HEK293 (cell line): Measurements from ENCODE around the gene DNMT3B.

ENCODE experiments used
- CTCF ChIA-PET: fragments of 350-600 bp; formaldehyde crosslinking; extraction: SDS; loops from one replicate; lab custom pipeline; 2021; ENCODE audit warnings: antibody characterized with exemption; lab: Yijun Ruan, JAX
- POLR2A ChIA-PET: fragments of 300-600 bp; formaldehyde crosslinking; extraction: SDS; loops from one replicate; lab custom pipeline; 2020; ENCODE audit warnings: antibody characterized with exemption, inconsistent platforms; lab: Yijun Ruan, JAX
- H3K27ac ChIP-seq: fragments of 200-500 bp; sonication (Bioruptor generic); 2 replicates; pipeline ENCODE4 v1.5.1; 2014; ENCODE audit warnings: low read depth, low read length, control low read depth, inconsistent platforms; ENCODE audit errors: extremely low read depth
- H3K36me3 ChIP-seq, 2 experiments: fragments of 200-500 bp in 1 of 2; sonication (Bioruptor generic) in 1 of 2; 1 replicate in 1 of 2; 2 replicates in 1 of 2; pipeline ENCODE4 v1.5.1; 2014 to 2017; ENCODE audit warnings: inconsistent platforms in 2 of 2, low read length in 2 of 2; ENCODE audit not compliant: control insufficient read depth in 2 of 2, insufficient read depth in 1 of 2
- H3K4me1 ChIP-seq: fragments of 200-500 bp; sonication (Bioruptor generic); 2 replicates; pipeline ENCODE4 v1.5.1; 2014; ENCODE audit warnings: mild to moderate bottlenecking, low read length, inconsistent platforms; ENCODE audit not compliant: control insufficient read depth, insufficient read depth
- H3K4me3 ChIP-seq: 2 replicates; pipeline ENCODE4 v1.5.1; 2011; ENCODE audit warnings: low read depth, mild to moderate bottlenecking, control low read depth, low read length, moderate library complexity
- H3K9me3 ChIP-seq: fragments of 200-500 bp; sonication (Bioruptor generic); 2 replicates; pipeline ENCODE4 v1.5.1; 2014; ENCODE audit warnings: low read depth, low read length, inconsistent platforms; ENCODE audit not compliant: control insufficient read depth, insufficient read depth
- ATF2 ChIP-seq: fragments of 450-650 bp; formaldehyde crosslinking; IDR thresholded peaks from 2 replicates; pipeline ENCODE4 v1.5.1; 2016; ENCODE audit warnings: missing biosample characterization, missing genetic modification characterization, low read depth
- GFI1B ChIP-seq: fragments of 450-650 bp; formaldehyde crosslinking; IDR thresholded peaks from 2 replicates; pipeline ENCODE4 v1.5.1; 2016; ENCODE audit warnings: missing biosample characterization, missing genetic modification characterization
- HOXC10 ChIP-seq: sonication (generic); formaldehyde crosslinking; IDR thresholded peaks from 2 replicates; pipeline ENCODE4 v1.8.1; 2023; ENCODE audit warnings: mild to moderate bottlenecking, missing genetic modification reagents
- HOXD13 ChIP-seq: sonication (generic); formaldehyde crosslinking; IDR thresholded peaks from 2 replicates; pipeline ENCODE4 v1.8.0; 2022; ENCODE audit warnings: missing genetic modification reagents, borderline replicate concordance
- KLF8 ChIP-seq: fragments of 450-650 bp; formaldehyde crosslinking; IDR thresholded peaks from 2 replicates; pipeline ENCODE4 v1.5.1; 2016; ENCODE audit warnings: missing biosample characterization, missing genetic modification characterization
- MZF1 ChIP-seq: fragments of 450-650 bp; formaldehyde crosslinking; IDR thresholded peaks from 2 replicates; pipeline ENCODE4 v1.5.1; 2017; ENCODE audit warnings: missing biosample characterization, missing genetic modification characterization, borderline replicate concordance
- PRDM6 ChIP-seq: fragments of 450-650 bp; formaldehyde crosslinking; IDR thresholded peaks from 2 replicates; pipeline ENCODE4 v1.5.1; 2017; ENCODE audit warnings: missing biosample characterization, missing genetic modification characterization
- SCRT1 ChIP-seq: fragments of 450-650 bp; formaldehyde crosslinking; IDR thresholded peaks from 2 replicates; pipeline ENCODE4 v1.5.1; 2016; ENCODE audit warnings: missing biosample characterization, missing genetic modification characterization, borderline replicate concordance
- SCRT2 ChIP-seq: fragments of 450-650 bp; formaldehyde crosslinking; IDR thresholded peaks from 2 replicates; pipeline ENCODE4 v1.5.1; 2016; ENCODE audit warnings: missing biosample characterization, missing genetic modification characterization
- SP7 ChIP-seq: fragments of 450-650 bp; formaldehyde crosslinking; IDR thresholded peaks from 2 replicates; pipeline ENCODE4 v1.5.1; 2016; ENCODE audit warnings: missing biosample characterization, missing genetic modification characterization
- ZBTB6 ChIP-seq: fragments of 450-650 bp; formaldehyde crosslinking; IDR thresholded peaks from 2 replicates; pipeline ENCODE4 v1.5.1; 2017; ENCODE audit warnings: missing biosample characterization, missing genetic modification characterization
- ZBTB7A ChIP-seq: fragments of 450-650 bp; formaldehyde crosslinking; IDR thresholded peaks from 2 replicates; pipeline ENCODE4 v1.5.1; 2016; ENCODE audit warnings: low read depth, missing biosample characterization, missing genetic modification characterization
- ZFP41 ChIP-seq: fragments of 450-650 bp; formaldehyde crosslinking; IDR thresholded peaks from 2 replicates; pipeline ENCODE4 v1.5.1; 2016; ENCODE audit warnings: missing biosample characterization, missing genetic modification characterization, borderline replicate concordance
- ZNF112 ChIP-seq: fragments of 450-650 bp; formaldehyde crosslinking; IDR thresholded peaks from 2 replicates; pipeline ENCODE4 v1.5.0; 2017; ENCODE audit warnings: missing biosample characterization, missing genetic modification characterization
- ZNF133 ChIP-seq: fragments of 450-650 bp; formaldehyde crosslinking; IDR thresholded peaks from 2 replicates; pipeline ENCODE4 v1.5.1; 2016; ENCODE audit warnings: missing biosample characterization, missing genetic modification characterization
- ZNF2 ChIP-seq: fragments of 450-650 bp; formaldehyde crosslinking; IDR thresholded peaks from 2 replicates; pipeline ENCODE4 v1.5.1; 2016; ENCODE audit warnings: missing biosample characterization, missing genetic modification characterization
- ZNF221 ChIP-seq: fragments of 450-650 bp; formaldehyde crosslinking; IDR thresholded peaks from 2 replicates; pipeline ENCODE4 v1.5.1; 2017; ENCODE audit warnings: missing biosample characterization, missing genetic modification characterization, borderline replicate concordance
- ZNF311 ChIP-seq: fragments of 450-650 bp; formaldehyde crosslinking; IDR thresholded peaks from 2 replicates; pipeline ENCODE4 v1.5.1; 2017; ENCODE audit warnings: missing biosample characterization, missing genetic modification characterization, borderline replicate concordance
- ZNF433 ChIP-seq: fragments of 450-650 bp; formaldehyde crosslinking; IDR thresholded peaks from 2 replicates; pipeline ENCODE4 v1.5.1; 2016; ENCODE audit warnings: missing biosample characterization, missing genetic modification characterization, low read depth
- ZNF48 ChIP-seq: fragments of 450-650 bp; formaldehyde crosslinking; IDR thresholded peaks from 2 replicates; pipeline ENCODE4 v1.5.1; 2016; ENCODE audit warnings: missing biosample characterization, missing genetic modification characterization
- ZNF530 ChIP-seq: fragments of 450-650 bp; formaldehyde crosslinking; IDR thresholded peaks from 2 replicates; pipeline ENCODE4 v1.5.1; 2016; ENCODE audit warnings: low read depth, missing biosample characterization, missing genetic modification characterization
- ZNF600 ChIP-seq: fragments of 450-650 bp; formaldehyde crosslinking; IDR thresholded peaks from 2 replicates; pipeline ENCODE4 v1.5.1; 2016; ENCODE audit warnings: missing biosample characterization, missing genetic modification characterization
- ZNF621 ChIP-seq: fragments of 450-650 bp; formaldehyde crosslinking; IDR thresholded peaks from 2 replicates; pipeline ENCODE4 v1.5.1; 2017; ENCODE audit warnings: missing biosample characterization, missing genetic modification characterization
- ZNF624 ChIP-seq: fragments of 450-650 bp; formaldehyde crosslinking; IDR thresholded peaks from 2 replicates; pipeline ENCODE4 v1.5.1; 2017; ENCODE audit warnings: missing biosample characterization, missing genetic modification characterization
- ZNF639 ChIP-seq: fragments of 450-650 bp; formaldehyde crosslinking; IDR thresholded peaks from 2 replicates; pipeline ENCODE4 v1.5.1; 2016; ENCODE audit warnings: missing biosample characterization, missing genetic modification characterization
- ZNF645 ChIP-seq: fragments of 450-650 bp; formaldehyde crosslinking; IDR thresholded peaks from 2 replicates; pipeline ENCODE4; 2016; ENCODE audit warnings: missing biosample characterization, missing genetic modification characterization
- ZNF704 ChIP-seq: fragments of 450-650 bp; formaldehyde crosslinking; IDR thresholded peaks from 2 replicates; pipeline ENCODE4 v1.5.1; 2016; ENCODE audit warnings: missing biosample characterization, missing genetic modification characterization
- ZNF777 ChIP-seq: fragments of 450-650 bp; formaldehyde crosslinking; IDR thresholded peaks from 2 replicates; pipeline ENCODE4 v1.5.1; 2017; ENCODE audit warnings: missing biosample characterization, missing genetic modification characterization, borderline replicate concordance
- ZSCAN4 ChIP-seq: fragments of 450-650 bp; formaldehyde crosslinking; IDR thresholded peaks from 2 replicates; pipeline ENCODE4 v1.5.1; 2017; ENCODE audit warnings: missing biosample characterization, missing genetic modification characterization

Gene DNMT3B

GRCh38 chr20:32772046-32772445, 9.9 kb downstream of the DNMT3B start:
- Histone ChIP-seq H3K9me3 (no peaks in the 10 kb centered on the region), H3K4me1 (peaks cover 3% of the 10 kb centered on the region; the same call in 1 of the 2 replicates), H3K4me3 (no peak overlapping the region)
- TF ChIP-seq PRDM6, result no peak
- peak; percentile 75 for TF ChIP-seq SCRT2 (tag by site-specific recombination)
- no peak for TF ChIP-seq ZNF2 (tag by site-specific recombination)
- no peak for TF ChIP-seq ZFP41
- TF ChIP-seq ZNF639 (tag by site-specific recombination), result no peak
- TF ChIP-seq ZNF530 (tag by site-specific recombination), result no peak
- TF ChIP-seq KLF8 (tag by site-specific recombination), result no peak
- TF ChIP-seq ZNF221 (tag by site-specific recombination), result no peak
- TF ChIP-seq MZF1 (tag by site-specific recombination), result no peak
- TF ChIP-seq ZBTB7A, result no peak
- TF ChIP-seq ZNF133 (tag by site-specific recombination), result no peak
- no peak for TF ChIP-seq ZNF621
- peak; percentile 38; the same call in 1 of the 2 replicates for TF ChIP-seq GFI1B (tag by site-specific recombination)
- TF ChIP-seq ZNF433 (tag by site-specific recombination), result no peak
- TF ChIP-seq SCRT1 (tag by site-specific recombination), result 0 out of 2 replicates have a peak, but pooled peaks have one; percentile 60
- TF ChIP-seq SP7 (tag by site-specific recombination), result peak; percentile 96
- TF ChIP-seq ZNF624, result no peak
- no peak for TF ChIP-seq ZSCAN4
- TF ChIP-seq, all 188 proteins: peak for 4
- Histone ChIP-seq H3K36me3 (no peaks in the 10 kb centered on the region), H3K27ac (no peak overlapping the region)
- ChIA-PET POLR2A (no interaction called here), CTCF (no interaction called here)

- H3K27ac ChIP-seq, result no peak overlapping the region
- no peaks in the 10 kb centered on the region for H3K36me3 ChIP-seq
- POLR2A ChIA-PET, result interaction anchor here (0.7 kb wide), 1 partner anchor 10 kb away, joined by 7 read pairs; no protein-coding TSS in a partner anchor
- H3K4me1 ChIP-seq, result peaks cover 3% of the 10 kb centered on the region; the same call in 1 of the 2 replicates
- no peak overlapping the region for H3K4me3 ChIP-seq
- no peaks in the 10 kb centered on the region for H3K9me3 ChIP-seq
- CTCF ChIA-PET, result interaction anchor here (1.0 kb wide), 1 partner anchor 99 kb away, joined by 13 read pairs; the partner anchor contains the start of gene C20orf203
- TF ChIP-seq ZNF600 (tag by site-specific recombination) (no peak), ZNF645 (no peak), ZNF311 (tag by site-specific recombination) (no peak), ZNF777 (tag by site-specific recombination) (no peak), ATF2 (tag by site-specific recombination) (no peak), ZBTB6 (tag by site-specific recombination) (no peak), ZNF704 (tag by site-specific recombination) (no peak), ZNF48 (tag by site-specific recombination) (no peak), HOXC10 (CRISPR knock-in tag) (no peak), ZNF112 (no peak), HOXD13 (no peak)
Measured at GRCh38 chr20:32773223-32773622, 11.0 kb downstream of the DNMT3B start.
